PC-3 (cell line): ENCODE data around the gene TBX20. TPM values are rescaled to one million over a fixed set of nuclear protein-coding genes. Genes with fewer than 3 reads are reported as not detected.
"Not testable (repeated sequence)": the region's sequence is repeated elsewhere in the genome, so short reads cannot be mapped to it uniquely, and the experiment has no call there.

Experiments
- ATAC-seq: fragments of 200-7000 bp; cut with Tn5 transposase; 2 replicates; pipeline ENCODE4 v1.9.1; 2020; ENCODE audit warnings: mild to moderate bottlenecking, moderate library complexity
- BruUV-seq: library from RNA; stranded (reverse); fragments of 400-500 nt; replicated peaks from 2 replicates; lab custom pipeline; 2021; lab: Mats Ljungman, UMichigan
- CTCF ChIA-PET: fragments of 300-600 bp; sonication (Branson Sonifier 250); formaldehyde crosslinking; loops from one replicate; lab custom pipeline; 2022; ENCODE audit warnings: antibody characterized with exemption; lab: Charles Lee
- POLR2A ChIA-PET: fragments of 300-600 bp; sonication (Branson Sonifier 250); formaldehyde crosslinking; loops from one replicate; lab custom pipeline; 2022; ENCODE audit warnings: antibody characterized with exemption; ENCODE audit not compliant: unreplicated experiment; lab: Charles Lee
- DNase-seq: peaks from one replicate; pipeline ENCODE4 v3.0.0-alpha.2; 2015
- H2AFZ ChIP-seq: fragments of 300-600 bp; sonication (generic); 2 replicates; pipeline ENCODE4 v1.6.0; 2016; ENCODE audit warnings: antibody characterized with exemption, low read length
- H3F3A ChIP-seq: fragments of 300-600 bp; sonication (generic); one replicate; pipeline ENCODE4 v1.6.0; 2017; ENCODE audit warnings: antibody characterized with exemption, low read length, control low read depth, mild to moderate bottlenecking; ENCODE audit not compliant: unreplicated experiment
- H3K27ac ChIP-seq: fragments of 300-600 bp; sonication (generic); 2 replicates; pipeline ENCODE4 v1.5.1; 2016; ENCODE audit warnings: mild to moderate bottlenecking, low read length
- H3K27me3 ChIP-seq: fragments of 300-600 bp; sonication (generic); 2 replicates; pipeline ENCODE4 v1.6.1; 2016; ENCODE audit warnings: low read length, mixed read lengths
- H3K36me3 ChIP-seq: fragments of 300-600 bp; sonication (generic); 2 replicates; pipeline ENCODE4 v1.6.1; 2016; ENCODE audit warnings: low read depth, mixed run types, low read length, mixed read lengths
- H3K4me1 ChIP-seq: fragments of 300-600 bp; sonication (generic); 2 replicates; pipeline ENCODE4 v1.5.1; 2016; ENCODE audit warnings: low read length; ENCODE audit not compliant: insufficient read depth
- H3K4me2 ChIP-seq: fragments of 300-600 bp; sonication (generic); 2 replicates; pipeline ENCODE4 v1.6.0; 2016; ENCODE audit warnings: low read length
- H3K4me3 ChIP-seq: fragments of 300-600 bp; sonication (generic); 2 replicates; pipeline ENCODE4 v1.5.1; 2016; ENCODE audit warnings: mild to moderate bottlenecking, low read length, mixed read lengths
- H3K79me2 ChIP-seq: fragments of 300-600 bp; sonication (generic); 2 replicates; pipeline ENCODE4 v1.6.1; 2017; ENCODE audit warnings: low read length, mixed read lengths
- H3K9ac ChIP-seq: fragments of 300-600 bp; sonication (generic); 2 replicates; pipeline ENCODE4 v1.6.0; 2016; ENCODE audit warnings: mild to moderate bottlenecking, low read length
- H3K9me2 ChIP-seq: fragments of 300-600 bp; sonication (generic); replicated peaks from 2 replicates; pipeline ENCODE4 v1.6.1; 2016; ENCODE audit warnings: mixed run types, low read length, mixed read lengths
- H3K9me3 ChIP-seq: fragments of 300-600 bp; sonication (generic); 2 replicates; pipeline ENCODE4 v1.6.1; 2016; ENCODE audit warnings: low read length, mixed read lengths
- H4K20me1 ChIP-seq: fragments of 300-600 bp; sonication (generic); 2 replicates; pipeline ENCODE4 v1.6.1; 2016; ENCODE audit warnings: low read length, mixed read lengths
- EZH2 ChIP-seq: fragments of 300-600 bp; sonication (generic); IDR thresholded peaks from one replicate; pipeline ENCODE4 v1.6.1; 2017; ENCODE audit warnings: antibody characterized with exemption, mild to moderate bottlenecking, low read length; ENCODE audit not compliant: unreplicated experiment
- EZH2phosphoT487 ChIP-seq: fragments of 300-600 bp; sonication (generic); IDR thresholded peaks from 2 replicates; pipeline ENCODE4 v1.6.1; 2018; ENCODE audit warnings: mild to moderate bottlenecking, antibody characterized with exemption, low read length, borderline replicate concordance
- intact Hi-C: fragments of 100-400 bp; cut with micrococcal nuclease; formaldehyde crosslinking; loops from 2 replicates; pipeline ENCODE4 v1.9.0; 2023
- total RNA-seq: library from RNA; depleted of rRNA; stranded (reverse); fragments of >200 nt; gene quantifications from 2 replicates; pipeline ENCODE4 v1.2.3, GENCODE V29; 2014
- TF ChIP-seq, protein P1 (sequence below): fragments of 300-600 bp; sonication (generic); conservative IDR thresholded peaks from 2 replicates; pipeline ENCODE4 v1.5.1; 2017; ENCODE audit warnings: antibody characterized with exemption, low read depth, mild to moderate bottlenecking, low read length

Gene TBX20
- total RNA-seq, 1 experiment from 2014 or later: 0.47 TPM

GRCh38 chr7:35232994-35233393, 20.9 kb downstream of the TBX20 start:
- H2AFZ ChIP-seq: no peak overlapping the region
- no peaks in the 10 kb centered on the region for H3F3A ChIP-seq
- CTCF ChIA-PET: no interaction called here
- H3K27me3 ChIP-seq: no peaks in the 10 kb centered on the region
- H3K27ac ChIP-seq: no peak overlapping the region
- H3K4me1 ChIP-seq: no peaks in the 10 kb centered on the region
- no peak overlapping the region for H3K9ac ChIP-seq
- H3K79me2 ChIP-seq: no peaks in the 10 kb centered on the region
- H3K9me2 ChIP-seq: no peaks in the 10 kb centered on the region
- ATAC-seq (no peak), DNase-seq (no peak)
- no peaks in the 10 kb centered on the region for H4K20me1 ChIP-seq
- TF ChIP-seq, protein P1, sequence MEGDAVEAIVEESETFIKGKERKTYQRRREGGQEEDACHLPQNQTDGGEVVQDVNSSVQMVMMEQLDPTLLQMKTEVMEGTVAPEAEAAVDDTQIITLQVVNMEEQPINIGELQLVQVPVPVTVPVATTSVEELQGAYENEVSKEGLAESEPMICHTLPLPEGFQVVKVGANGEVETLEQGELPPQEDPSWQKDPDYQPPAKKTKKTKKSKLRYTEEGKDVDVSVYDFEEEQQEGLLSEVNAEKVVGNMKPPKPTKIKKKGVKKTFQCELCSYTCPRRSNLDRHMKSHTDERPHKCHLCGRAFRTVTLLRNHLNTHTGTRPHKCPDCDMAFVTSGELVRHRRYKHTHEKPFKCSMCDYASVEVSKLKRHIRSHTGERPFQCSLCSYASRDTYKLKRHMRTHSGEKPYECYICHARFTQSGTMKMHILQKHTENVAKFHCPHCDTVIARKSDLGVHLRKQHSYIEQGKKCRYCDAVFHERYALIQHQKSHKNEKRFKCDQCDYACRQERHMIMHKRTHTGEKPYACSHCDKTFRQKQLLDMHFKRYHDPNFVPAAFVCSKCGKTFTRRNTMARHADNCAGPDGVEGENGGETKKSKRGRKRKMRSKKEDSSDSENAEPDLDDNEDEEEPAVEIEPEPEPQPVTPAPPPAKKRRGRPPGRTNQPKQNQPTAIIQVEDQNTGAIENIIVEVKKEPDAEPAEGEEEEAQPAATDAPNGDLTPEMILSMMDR: no peak
- TF ChIP-seq EZH2 (no peak), EZH2phosphoT487 (no peak)
- no peak overlapping the region for H3K4me2 ChIP-seq
- H3K4me3 ChIP-seq: no peak overlapping the region
- no peaks in the 10 kb centered on the region for H3K36me3 ChIP-seq
- no TSS peak for BruUV-seq
- intact Hi-C loops: no loop called here
- POLR2A ChIA-PET: no interaction called here
- H3K9me3 ChIP-seq: no peaks in the 10 kb centered on the region

GRCh38 chr7:35231221-35231620, 22.7 kb downstream of the TBX20 start:
- H3K9me3 ChIP-seq, H3K79me2 ChIP-seq, ATAC-seq, H3K4me3 ChIP-seq, CTCF ChIA-PET, H3K27me3 ChIP-seq, H3K27ac ChIP-seq, H3K9me2 ChIP-seq, H3K36me3 ChIP-seq, H4K20me1 ChIP-seq, intact Hi-C loops, H3K9ac ChIP-seq, BruUV-seq, H2AFZ ChIP-seq, DNase-seq, H3F3A ChIP-seq, POLR2A ChIA-PET, H3K4me1 ChIP-seq, H3K4me2 ChIP-seq: not testable (repeated sequence)

DNA sequence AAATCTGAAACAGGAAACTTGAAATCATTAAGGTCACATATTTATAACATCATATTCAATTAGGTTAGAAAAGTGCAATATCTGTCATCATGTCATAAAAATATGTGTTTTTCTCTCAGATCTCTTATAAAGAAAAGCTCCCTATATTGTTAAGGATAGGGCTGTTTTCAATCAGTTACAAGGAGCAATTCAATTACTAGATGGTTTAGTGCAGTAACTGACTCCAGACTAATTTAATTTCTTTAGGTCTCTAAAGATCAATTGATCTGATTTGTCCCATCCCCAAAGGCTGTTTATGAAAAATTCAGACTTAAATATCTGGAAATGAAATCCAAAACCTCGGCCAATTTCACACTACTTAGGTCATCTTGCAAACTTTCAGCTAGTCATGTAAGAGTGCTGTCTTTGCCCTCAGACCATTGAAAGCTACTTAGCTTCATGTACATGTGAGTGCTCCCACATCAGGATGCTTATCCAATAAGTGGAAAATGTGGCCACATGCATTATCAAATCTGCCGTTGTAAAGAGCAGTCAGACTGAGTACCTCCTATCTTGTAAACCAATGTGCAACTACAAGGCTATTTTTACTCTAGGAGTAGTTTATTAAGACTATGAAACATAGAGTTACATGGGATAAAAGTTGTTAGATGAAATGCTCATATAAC, 24.7 kb downstream of the TBX20 start:
- H3K9ac ChIP-seq, intact Hi-C loops, BruUV-seq, ATAC-seq, H3F3A ChIP-seq, CTCF ChIA-PET, H3K9me2 ChIP-seq, H3K4me1 ChIP-seq, H3K79me2 ChIP-seq, H3K27me3 ChIP-seq, H3K27ac ChIP-seq, H3K4me2 ChIP-seq, H2AFZ ChIP-seq, H3K4me3 ChIP-seq, POLR2A ChIA-PET, H4K20me1 ChIP-seq, H3K9me3 ChIP-seq, DNase-seq, H3K36me3 ChIP-seq: not testable (repeated sequence)

DNA sequence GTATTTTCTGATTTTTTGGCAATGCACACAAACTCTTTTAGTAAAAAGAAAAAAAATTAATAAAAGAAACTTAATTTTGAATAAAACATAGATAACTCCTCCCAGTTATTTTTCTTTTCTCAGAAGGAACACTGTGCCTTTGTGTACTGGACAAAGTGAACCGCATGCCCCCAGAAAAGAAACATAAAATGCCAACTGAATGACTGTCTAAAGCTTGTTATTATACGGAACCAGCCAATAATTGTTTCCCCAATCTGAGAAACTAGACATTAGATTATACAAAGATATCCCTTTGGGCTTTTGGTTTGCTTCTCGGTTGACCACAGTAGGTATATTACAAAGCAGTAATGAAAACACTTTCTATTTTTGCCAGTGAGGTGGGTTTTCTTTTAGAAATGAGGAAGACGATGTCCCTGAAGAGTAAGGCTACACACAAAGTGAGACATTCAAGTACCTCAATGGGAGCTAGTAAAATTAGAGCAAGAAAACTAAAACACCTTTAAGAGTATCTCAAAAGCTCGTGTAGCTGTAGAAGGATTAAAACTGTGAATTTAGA, 25.3 kb downstream of the TBX20 start:
- H3K4me1 ChIP-seq, BruUV-seq, CTCF ChIA-PET: not testable (repeated sequence)

DNA sequence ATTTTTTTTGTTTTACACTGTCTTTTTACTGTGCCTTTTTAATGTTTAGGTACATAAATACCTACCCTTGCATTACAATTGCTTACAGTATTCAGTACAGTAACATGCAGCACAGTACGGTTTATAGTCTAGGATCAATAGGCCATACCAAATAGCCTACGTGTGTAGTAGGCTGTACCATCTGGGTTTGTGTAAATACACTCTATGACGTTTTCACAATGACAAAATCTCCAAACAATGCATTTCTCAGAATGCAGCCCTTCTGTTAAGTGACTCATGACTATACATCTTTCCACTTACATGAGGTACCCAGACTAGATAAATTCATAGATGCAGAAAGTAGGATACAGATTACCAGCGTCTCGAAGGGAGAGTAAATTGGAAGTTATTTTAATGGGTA, 26.5 kb downstream of the TBX20 start:
- intact Hi-C loops, H3K4me2 ChIP-seq, POLR2A ChIA-PET, H4K20me1 ChIP-seq, H3K79me2 ChIP-seq, H3F3A ChIP-seq, H3K36me3 ChIP-seq, H2AFZ ChIP-seq, H3K9me2 ChIP-seq, CTCF ChIA-PET, H3K9me3 ChIP-seq, H3K9ac ChIP-seq, H3K4me3 ChIP-seq, H3K4me1 ChIP-seq, BruUV-seq, H3K27ac ChIP-seq, H3K27me3 ChIP-seq: not testable (repeated sequence)
- ATAC-seq (peak; percentile 72), DNase-seq (peak; percentile 50)

More for the DNA sequence above, 25.3 kb downstream of the TBX20 start:
- POLR2A ChIA-PET, H3F3A ChIP-seq, H2AFZ ChIP-seq, H3K27ac ChIP-seq, H4K20me1 ChIP-seq, H3K9me2 ChIP-seq, DNase-seq, H3K79me2 ChIP-seq, H3K4me3 ChIP-seq, ATAC-seq, H3K27me3 ChIP-seq, H3K4me2 ChIP-seq, H3K36me3 ChIP-seq, H3K9ac ChIP-seq, intact Hi-C loops, H3K9me3 ChIP-seq: not testable (repeated sequence)

GRCh38 chr7:35222445-35222844, 31.5 kb downstream of the TBX20 start:
- BruUV-seq, H4K20me1 ChIP-seq, H3K4me2 ChIP-seq, DNase-seq, H2AFZ ChIP-seq, H3K79me2 ChIP-seq, H3K9me3 ChIP-seq, H3K9me2 ChIP-seq, ATAC-seq, intact Hi-C loops, H3K4me3 ChIP-seq, H3K36me3 ChIP-seq, H3F3A ChIP-seq, POLR2A ChIA-PET, H3K9ac ChIP-seq, CTCF ChIA-PET, H3K27me3 ChIP-seq, H3K27ac ChIP-seq, H3K4me1 ChIP-seq: not testable (repeated sequence)
